HG02943 (cell line): ENCODE data around the gene BST2.
A peak's percentile ranks its signal among the peaks of the same experiment; 100 is the strongest.
"Not testable (repeated sequence)": the region's sequence is repeated elsewhere in the genome, so short reads cannot be mapped to it uniquely, and the experiment has no call there.

Experiments used
- ATAC-seq: cut with Tn5 transposase; IDR thresholded peaks from one replicate; pipeline ENCODE4 v1.9.1; 2021; ENCODE audit warnings: mild to moderate bottlenecking, low read depth, moderate library complexity; ENCODE audit not compliant: unreplicated experiment

Gene BST2

DNA sequence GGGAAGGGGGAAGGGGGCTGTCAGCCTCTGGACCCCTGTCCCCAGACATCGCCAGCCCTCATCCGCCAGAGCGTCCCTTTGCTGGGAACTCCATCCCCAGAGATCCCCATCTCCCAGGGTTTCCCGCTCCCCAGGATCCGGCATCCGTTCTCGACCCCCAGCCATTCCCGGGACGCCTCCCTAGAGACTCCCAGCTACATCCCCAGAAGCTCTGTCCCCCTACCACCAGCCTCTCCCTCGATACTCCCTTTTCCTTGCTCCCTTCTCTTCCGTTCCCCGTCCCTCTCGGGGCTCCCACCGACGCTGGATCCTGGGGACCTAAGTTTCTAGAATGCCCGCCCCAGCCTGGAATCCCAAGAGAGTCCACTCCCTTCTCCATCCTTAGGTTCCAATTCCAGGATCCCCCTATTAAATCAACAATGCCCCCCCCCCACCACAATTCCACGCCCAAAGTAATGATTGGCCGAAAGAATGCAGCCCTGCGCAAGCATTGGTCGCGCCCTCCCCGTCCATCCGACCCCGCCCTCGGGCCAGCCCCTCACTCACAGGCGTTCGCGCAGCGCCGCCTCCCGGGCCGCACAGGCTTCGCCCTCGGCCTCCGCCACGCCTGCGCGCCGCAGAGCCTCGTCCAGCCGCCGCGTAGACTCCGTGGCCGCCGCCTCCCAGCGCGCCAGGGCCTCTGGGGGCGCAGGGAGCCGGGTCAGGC lies 14.6 kb downstream of the BST2 start:
- ATAC-seq = no peak

- no peak for ATAC-seq
Measured at GRCh38 chr19:17389957-17390664, 15.3 kb downstream of the BST2 start.

- no peak for ATAC-seq
Measured at GRCh38 chr19:17389288-17389687, 16.1 kb downstream of the BST2 start.

DNA sequence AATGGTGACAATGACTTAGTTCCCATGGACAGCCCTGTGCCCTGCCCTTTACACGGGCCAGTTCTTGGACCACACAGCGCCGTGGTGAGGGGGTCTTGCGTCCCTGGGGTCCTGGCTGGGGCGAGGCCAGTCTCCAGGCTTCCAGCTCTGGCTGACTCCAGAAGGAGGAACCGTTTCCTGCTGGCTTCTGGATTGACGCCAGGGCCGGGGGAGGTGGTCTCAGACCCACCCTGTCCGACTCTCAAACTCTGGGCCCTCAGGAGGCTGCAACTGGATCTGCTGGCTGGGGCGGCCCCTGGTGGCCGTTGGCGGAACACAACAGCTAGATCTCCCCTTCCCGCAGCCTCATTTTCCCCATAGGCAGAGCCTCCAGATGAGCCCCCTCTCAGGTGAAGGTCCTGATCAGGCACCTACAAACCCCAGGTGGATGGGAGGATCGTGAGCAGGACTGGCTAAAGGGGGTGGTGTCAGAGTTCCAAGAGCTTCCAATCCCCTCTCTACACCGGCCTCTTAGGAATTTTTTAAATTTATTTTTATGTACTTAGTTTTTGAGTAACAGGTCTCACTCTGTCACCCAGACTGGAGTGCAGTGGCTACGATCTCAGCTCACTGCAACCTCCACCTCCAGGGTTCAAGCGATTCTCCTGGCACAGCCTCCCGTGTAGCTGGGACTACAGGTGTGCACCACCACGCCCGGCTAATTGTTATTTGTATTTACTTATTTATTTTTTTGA lies 19.4 kb downstream of the BST2 start:
- no peak for ATAC-seq

- ATAC-seq = no peak
Measured at GRCh38 chr19:17380426-17381138, 24.8 kb downstream of the BST2 start.

DNA sequence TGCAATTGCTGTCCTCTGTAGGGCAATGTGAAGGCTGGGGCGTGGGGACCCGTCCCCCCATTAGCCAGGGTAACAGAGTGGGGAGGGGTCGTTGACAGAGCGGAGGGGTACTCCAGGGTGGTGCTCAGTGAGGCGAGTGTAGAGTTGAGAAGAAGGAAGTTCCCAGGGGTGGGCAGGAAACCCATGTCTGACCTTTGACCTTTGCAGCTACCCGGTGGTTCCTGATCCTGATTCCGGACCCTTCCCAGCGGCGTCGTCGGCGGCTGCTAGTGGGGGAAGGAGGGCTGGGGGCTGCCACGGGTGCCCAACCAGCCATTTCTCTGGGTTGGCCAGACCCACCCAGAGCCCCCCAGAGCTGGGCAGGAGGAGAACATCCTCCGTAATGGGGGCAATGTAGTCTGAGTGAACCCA lies 26.2 kb downstream of the BST2 start:
- ATAC-seq = no peak

DNA sequence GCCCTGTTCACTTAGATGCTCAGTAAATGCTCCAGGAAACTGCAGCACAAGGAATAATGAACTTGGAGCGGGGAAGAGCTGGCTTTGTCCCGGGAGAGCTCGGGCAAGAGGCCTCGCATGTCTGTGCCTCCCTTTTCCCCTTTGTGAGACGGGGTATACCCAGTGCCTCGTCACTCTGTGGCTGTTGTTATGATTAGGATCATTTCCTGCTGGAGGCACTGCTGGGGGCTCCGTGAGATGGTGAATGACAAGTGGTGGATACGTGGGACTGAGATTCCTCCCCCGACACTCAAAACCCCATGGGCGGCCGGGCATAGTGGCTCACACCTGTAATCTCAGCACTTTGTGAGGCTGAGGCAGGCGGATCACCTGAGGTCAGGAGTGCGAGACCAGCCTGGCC lies 27.2 kb downstream of the BST2 start:
- ATAC-seq = no peak

DNA sequence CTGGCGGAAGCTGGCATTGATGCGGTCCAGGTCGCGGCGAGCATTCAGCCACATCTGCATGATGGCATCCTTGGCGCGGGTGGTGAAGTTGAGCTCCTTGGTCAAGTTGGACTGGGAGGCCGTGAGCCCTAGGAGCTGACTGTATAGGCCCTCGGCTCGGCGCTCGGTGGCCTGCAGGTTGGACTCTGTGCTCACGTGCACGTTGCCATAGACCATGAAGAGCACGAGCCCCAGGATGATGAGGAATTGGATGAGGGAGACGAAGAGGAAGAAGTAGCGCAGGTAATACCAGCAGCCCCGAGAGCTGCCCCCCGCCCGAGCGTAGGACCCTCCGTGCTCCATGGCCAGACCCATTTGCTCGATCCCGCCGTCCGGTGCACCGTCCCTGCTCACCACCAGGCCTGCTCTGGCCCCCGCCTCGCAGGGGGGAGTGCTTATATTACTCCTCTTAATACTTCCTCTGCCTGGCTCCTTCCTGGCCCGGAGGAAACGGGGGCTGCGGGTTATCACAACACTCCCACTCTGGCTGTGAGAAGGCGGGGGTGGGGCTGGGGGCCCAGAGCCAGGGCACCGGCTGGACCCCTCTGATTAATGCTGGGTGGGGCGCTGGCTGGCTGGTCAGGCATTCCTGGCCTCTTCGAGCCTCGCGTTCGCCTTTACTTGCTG lies 28.4 kb downstream of the BST2 start, which contains the start of gene PLVAP:
PLVAP (minus strand) TSS at position 408 of the 666 bp plus-strand sequence; CDS start at position 354, 54 bp downstream.
- no peak for ATAC-seq

DNA sequence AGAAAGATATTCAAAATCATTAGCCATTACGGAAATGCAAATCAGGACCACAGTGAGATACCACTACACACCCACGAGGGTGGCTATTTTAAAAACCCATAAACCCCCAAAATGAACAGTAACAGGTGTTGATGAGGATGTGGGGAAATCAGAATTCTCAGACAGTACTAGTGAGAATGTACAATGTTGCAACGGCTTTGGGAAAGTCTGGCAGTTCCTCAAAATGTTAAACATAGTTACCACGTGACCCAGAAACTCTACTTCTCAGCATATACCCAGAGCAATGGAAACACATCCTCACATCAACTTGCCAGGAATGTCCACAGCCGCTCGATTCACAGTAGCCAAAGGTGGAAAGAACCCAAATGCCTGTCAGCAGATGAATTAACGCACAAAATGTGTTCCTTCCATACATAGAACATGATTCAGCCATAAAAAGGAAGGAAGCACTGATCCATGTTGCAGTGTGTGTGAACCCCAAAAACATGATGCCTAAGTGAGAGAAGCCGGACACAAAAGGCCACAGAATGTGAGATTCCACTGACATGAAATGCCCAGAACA lies 35.3 kb downstream of the BST2 start:
- peak; percentile 67 for ATAC-seq

- ATAC-seq = no peak
Measured at GRCh38 chr19:17365361-17365760, 40.1 kb downstream of the BST2 start.

DNA sequence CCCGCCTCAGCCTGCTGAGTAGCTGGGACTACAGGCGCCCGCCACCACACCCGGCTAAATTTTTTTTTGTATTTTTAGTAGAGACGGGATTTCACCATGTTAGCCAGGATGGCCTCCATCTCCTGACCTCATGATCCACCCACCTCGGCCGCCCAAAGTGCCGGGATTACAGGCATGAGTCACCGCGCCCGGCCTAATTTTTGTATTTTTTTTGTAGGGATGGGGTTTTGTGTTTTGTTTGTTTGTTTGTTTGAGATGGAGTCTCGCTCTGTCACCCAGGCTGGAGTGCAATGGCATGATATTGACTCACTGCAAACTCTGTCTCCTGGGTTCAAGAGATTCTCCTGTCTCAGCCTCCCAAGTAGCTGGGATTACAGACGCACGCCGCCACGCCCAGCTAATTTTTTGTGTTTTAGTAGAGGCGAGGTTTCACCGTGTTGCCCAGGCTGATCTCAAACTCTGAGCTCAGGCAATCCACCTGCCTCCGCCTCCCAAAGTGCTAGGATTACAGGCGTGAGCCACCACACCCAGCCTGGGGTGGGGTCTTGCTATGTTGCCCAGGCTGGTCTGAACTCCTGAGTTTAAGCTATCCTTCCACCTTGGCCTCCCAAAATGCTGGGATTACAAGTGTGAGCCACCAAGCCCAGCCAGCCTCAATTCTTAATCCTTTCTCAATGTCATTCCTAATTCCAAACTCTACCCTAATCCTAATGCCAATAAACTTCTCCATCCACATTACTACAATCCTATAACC lies 41.4 kb downstream of the BST2 start:
- not testable (repeated sequence) for ATAC-seq

GRCh38 chr19:17359905-17360800 lies 45.3 kb downstream of the BST2 start:
- no peak for ATAC-seq

GRCh38 chr19:17358395-17358794 lies 47.0 kb downstream of the BST2 start:
- no peak for ATAC-seq

DNA sequence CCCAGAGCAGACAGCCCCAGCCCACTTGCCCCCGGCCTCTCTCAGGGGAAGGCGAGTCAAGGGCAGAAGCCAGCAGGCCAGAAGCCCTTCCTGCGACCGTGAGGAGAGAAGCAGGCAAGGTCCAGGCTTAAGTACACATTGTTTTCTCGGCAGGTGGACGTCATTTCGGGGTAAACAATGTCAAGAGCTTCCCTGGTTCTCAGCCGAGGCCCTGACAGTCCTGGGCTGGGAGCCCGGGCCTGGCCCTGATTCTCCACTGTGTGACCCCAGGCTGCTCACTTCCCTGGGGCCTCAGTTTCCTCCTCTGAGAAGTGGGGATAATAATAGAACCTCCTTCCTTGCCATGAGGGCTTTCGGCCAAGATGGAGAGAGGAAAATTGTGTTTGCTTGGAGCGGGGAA lies 47.7 kb downstream of the BST2 start:
- ATAC-seq = no peak

DNA sequence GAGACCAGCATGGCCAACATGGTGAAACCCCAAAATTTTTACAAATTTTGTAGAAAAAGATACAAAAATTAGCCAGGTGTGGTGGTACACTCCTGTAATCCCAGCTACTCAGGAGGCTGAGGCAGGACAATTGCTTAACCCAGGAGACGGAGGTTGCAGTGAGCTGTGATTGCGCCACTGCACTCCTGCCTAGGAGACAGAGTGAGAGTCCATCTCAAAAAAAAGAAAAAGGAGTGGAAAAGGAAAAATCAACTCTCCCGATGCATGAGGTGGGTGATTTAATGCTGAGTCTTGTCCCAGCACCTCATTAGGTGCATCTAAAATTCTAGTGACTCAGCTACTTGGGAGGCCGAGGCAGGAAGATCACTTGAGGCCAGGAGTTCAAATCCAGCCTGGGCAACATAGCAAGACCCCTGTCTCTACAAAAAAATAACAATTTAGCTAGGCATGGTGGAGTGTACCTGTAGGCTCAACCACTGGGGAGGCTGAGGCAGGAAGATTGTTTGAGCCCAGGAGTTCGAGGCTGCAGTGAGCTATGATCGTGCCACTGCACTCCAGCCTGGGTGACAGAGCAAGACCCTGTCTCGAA lies 48.3 kb downstream of the BST2 start:
- no peak for ATAC-seq

DNA sequence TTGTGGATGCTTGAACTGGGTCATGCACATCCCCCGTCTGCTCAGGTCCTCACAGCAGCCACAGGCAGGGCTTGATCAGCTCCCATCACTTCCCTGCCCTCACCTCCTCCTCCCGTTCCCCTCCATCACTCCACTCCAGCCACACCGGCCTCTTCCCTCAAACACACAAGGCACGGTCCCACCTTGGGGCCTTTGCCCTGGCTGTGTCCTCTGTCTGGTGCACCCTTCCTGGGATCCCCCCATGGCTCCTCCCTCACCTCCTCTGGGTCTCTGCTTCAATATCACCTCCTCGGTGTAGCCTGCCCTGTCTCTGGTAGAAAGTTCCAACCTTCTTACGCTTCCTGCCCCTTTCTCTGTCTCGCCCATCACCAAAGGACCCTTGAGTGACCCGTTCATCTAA lies 52.0 kb downstream of the BST2 start:
- ATAC-seq = no peak
